Fibroblast of lung (primary cell): ENCODE data around the gene TNFSF12.

ENCODE experiments used
- EZH2 ChIP-seq: IDR thresholded peaks from 2 replicates; pipeline ENCODE4 v1.5.1; 2012; ENCODE audit warnings: low read length, control low read depth, mild to moderate bottlenecking; ENCODE audit errors: missing control alignments
- TF ChIP-seq, protein P1 (sequence below), 2 donors: IDR thresholded peaks in 1 of 2; conservative IDR thresholded peaks in 1 of 2; 1 replicate in 1 of 2; 2 replicates in 1 of 2; pipeline ENCODE4 v1.5.1; 2011 to 2012; ENCODE audit warnings: low read length in 2 of 2, control low read depth in 1 of 2, inconsistent platforms in 1 of 2, low read depth in 1 of 2, mild to moderate bottlenecking in 1 of 2

DNA sequence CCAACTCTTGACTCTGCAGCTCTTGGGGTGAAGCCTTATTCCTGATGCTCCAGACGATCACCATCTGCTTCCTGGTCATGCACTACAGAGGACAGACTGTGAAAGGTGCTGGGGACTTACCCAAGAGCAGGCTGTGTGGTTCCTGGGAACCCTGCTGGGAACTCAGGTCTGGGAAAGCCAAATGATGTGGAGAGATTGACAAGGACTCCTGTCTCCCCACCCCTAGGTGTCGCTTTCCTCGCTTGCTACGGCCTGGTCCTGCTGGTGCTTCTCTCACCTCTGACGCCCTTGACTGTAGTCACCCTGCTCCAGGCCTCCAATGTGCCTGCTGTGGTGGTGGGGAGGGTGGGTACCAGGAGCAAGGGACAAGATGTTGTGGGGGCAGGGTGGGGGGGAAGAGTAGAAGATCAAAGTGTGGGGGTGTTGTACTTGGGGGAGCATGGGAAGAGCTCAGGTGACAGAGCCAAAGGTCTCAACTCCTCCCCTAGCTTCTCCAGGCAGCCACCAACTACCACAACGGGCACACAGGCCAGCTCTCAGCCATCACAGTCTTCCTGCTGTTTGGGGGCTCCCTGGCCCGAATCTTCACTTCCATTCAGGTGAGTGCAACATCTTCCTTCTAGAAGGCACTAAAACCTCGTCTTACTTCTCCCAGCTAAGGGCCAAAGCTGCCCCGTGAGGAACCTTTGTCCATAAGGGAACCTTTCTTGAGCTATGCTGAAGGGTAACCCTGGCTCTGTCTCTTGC, 38.0 kb downstream of the TNFSF12 start:
- TF ChIP-seq, protein P1, sequence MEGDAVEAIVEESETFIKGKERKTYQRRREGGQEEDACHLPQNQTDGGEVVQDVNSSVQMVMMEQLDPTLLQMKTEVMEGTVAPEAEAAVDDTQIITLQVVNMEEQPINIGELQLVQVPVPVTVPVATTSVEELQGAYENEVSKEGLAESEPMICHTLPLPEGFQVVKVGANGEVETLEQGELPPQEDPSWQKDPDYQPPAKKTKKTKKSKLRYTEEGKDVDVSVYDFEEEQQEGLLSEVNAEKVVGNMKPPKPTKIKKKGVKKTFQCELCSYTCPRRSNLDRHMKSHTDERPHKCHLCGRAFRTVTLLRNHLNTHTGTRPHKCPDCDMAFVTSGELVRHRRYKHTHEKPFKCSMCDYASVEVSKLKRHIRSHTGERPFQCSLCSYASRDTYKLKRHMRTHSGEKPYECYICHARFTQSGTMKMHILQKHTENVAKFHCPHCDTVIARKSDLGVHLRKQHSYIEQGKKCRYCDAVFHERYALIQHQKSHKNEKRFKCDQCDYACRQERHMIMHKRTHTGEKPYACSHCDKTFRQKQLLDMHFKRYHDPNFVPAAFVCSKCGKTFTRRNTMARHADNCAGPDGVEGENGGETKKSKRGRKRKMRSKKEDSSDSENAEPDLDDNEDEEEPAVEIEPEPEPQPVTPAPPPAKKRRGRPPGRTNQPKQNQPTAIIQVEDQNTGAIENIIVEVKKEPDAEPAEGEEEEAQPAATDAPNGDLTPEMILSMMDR (conservative IDR thresholded peaks at IDR 0.05 in 1 of 2, IDR thresholded peaks at IDR 0.05 in 1 of 2; ENCODE audit: low read depth in 1 of 2, low read length in 2 of 2): peak in 1 of 2 donors; percentile 14
- TF ChIP-seq EZH2: no peak
